ENCODE results near the gene PADI4.

Gene PADI4, protein sequence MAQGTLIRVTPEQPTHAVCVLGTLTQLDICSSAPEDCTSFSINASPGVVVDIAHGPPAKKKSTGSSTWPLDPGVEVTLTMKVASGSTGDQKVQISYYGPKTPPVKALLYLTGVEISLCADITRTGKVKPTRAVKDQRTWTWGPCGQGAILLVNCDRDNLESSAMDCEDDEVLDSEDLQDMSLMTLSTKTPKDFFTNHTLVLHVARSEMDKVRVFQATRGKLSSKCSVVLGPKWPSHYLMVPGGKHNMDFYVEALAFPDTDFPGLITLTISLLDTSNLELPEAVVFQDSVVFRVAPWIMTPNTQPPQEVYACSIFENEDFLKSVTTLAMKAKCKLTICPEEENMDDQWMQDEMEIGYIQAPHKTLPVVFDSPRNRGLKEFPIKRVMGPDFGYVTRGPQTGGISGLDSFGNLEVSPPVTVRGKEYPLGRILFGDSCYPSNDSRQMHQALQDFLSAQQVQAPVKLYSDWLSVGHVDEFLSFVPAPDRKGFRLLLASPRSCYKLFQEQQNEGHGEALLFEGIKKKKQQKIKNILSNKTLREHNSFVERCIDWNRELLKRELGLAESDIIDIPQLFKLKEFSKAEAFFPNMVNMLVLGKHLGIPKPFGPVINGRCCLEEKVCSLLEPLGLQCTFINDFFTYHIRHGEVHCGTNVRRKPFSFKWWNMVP

DNA sequence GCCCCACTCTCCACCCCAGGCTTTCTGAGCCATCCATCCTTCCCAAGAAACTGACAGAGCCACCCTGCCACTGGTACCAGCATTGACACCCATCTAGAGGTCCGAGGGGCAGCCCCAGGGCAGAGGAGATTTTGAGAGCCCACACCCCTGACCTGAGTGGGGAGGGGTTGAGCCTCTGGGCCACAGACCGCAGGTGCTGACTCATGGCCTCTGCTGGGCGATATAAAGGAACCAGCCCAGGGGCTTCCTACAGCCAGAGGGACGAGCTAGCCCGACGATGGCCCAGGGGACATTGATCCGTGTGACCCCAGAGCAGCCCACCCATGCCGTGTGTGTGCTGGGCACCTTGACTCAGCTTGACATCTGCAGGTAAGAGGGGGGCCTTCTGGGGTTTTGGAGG lies at the start of gene PADI4:
Gene PADI4 (plus strand): TSS at position 252 of the 400 bp plus-strand sequence. CDS start 26 bp downstream, at position 278.
- no peak for DNase-seq (ENCODE audit: low read depth)

DNA sequence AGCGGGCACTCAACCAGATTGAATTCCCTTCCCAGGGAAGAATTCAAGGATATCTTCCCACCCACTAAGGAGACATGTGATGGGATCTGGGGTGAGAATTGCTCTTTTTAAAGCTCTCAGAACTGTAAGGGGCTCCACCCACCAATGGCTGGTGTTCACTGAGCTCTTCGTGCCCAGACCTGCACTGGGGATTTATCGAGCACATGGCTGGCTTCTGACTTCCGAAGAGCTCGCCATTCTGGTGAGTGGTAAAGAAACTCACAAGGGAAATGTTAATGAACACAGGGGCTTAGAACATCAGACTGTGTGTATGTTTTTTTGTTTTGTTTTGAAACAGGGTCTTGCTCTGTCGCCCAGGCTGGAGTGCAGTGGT lies 49.3 kb upstream of the PADI4 start:
- no peak for DNase-seq (ENCODE audit: low read depth)

DNA sequence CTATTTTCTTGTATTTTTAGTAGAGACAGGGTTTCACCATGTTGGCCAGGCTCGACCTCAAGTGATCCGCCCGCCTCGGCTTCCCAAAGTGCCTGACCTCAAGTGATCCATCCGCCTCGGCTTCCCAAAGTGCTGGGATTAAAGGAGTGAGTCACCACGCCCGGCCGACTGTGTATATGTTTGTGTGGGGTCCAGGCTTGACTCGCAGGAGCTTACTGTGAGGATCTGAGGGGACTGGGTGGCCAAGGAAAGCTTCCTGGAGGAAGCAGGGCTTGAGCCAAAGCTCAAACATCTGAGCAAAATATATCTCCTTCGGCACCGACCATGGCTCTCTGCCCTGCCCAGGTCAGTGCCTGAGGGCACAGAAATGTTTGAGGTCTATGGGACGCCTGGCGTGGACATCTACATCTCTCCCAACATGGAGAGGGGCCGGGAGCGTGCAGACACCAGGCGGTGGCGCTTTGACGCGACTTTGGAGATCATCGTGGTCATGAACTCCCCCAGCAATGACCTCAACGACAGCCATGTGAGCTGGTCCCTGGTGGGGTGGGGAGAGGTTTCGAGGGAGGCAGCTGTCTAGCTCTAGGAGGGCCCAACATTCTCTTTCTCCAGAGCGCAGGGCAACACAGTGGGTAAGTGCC lies 48.6 kb upstream of the PADI4 start:
- DNase-seq (ENCODE audit: low read depth): no peak

DNA sequence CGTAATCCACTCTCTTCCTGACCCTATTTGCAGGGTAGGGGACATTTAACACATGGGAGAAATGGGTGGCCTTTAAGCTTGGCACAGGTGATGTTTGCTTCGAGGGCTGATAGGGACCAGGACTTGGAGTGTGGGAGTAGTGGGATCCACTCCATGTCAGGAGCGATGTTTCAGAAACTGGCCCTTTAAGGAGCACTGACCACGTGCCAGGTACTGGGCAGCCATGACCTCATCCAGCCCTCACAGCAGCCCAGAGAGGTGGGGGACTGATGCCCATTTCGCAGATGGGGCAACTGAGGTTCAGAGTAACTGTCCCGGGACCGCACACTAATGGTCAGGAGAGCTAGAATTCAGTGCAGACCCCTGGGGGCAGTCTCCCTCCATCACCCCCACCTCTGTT lies 47.7 kb upstream of the PADI4 start:
- no peak for DNase-seq (ENCODE audit: low read depth)

DNA sequence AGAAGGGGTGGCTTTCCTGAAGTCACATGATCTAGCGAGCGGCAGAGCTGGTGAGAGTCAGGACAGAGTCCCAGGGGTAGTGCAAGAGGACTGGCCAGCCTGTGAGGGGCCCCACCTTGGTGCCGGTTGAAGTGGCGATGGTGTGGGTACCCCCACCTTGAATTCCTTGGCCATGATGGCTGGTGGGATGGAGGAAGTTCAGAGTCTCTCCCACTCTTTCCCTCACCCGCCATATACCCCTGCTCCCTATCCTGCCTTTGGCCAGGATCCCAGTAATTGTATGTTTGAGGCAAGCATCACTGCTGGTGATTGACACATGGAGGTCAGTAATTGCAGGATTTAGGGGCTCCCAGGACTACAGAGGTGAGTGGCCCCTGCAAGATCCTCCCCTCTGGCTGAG lies 47.3 kb upstream of the PADI4 start:
- no peak for DNase-seq (ENCODE audit: low read depth)

DNA sequence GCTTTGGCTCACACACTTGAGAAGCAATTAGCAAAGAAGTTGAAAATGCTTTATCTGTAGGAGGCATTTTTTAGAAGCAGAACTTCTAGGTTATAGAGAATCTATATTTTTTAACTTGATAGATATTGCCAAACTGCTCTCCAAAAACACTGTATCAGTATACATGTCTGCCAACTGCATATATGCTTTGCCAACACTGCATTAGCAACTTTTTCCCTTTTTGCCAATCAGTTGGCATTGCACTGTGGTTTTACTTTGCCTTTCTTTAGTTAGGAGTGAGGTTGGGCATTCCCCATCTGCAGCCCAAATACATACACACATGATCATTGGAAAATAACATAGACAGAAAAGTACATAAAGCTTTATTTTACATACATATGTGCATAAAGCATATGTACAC lies 44.1 kb upstream of the PADI4 start:
- DNase-seq (ENCODE audit: low read depth): no peak

DNA sequence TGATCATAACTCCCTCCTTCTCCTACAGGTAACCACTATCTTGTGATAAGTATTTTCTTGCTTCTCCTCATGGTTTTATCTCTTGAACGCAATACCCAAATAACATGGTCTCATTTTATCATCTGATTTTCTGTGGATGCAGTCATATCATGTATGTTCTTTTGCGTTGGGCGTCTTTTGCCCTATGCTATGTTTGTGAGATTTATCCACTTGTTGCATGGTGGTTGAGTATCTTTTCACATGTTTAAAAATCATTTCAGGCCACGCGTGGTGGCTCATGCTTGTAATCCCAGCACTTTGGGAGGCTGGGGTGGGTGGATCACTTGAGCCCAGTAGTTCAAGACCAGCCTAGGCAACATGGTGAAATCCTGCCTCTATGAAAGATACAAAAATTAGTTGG lies 43.5 kb upstream of the PADI4 start:
- DNase-seq (ENCODE audit: low read depth): no peak

DNA sequence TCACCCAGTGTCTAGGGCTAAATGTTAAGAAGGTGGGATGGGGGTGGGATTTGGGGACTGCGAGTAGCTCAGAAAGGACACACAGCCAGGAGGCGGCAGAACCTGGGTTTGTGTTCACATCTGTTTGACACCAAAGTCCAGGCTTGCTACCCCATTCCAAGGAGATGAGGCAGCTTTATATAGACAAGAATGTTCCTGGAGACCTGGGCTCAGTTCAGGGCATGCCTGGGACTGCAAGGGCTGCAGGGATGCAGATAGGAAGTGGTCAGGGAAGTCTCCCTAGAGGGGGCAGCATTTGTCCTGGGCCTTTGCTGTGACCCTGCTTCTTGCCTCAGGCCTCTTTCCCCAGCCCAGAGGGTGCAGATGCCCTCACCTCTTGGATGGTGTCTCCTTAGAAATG lies 42.8 kb upstream of the PADI4 start:
- no peak for DNase-seq (ENCODE audit: low read depth)

DNA sequence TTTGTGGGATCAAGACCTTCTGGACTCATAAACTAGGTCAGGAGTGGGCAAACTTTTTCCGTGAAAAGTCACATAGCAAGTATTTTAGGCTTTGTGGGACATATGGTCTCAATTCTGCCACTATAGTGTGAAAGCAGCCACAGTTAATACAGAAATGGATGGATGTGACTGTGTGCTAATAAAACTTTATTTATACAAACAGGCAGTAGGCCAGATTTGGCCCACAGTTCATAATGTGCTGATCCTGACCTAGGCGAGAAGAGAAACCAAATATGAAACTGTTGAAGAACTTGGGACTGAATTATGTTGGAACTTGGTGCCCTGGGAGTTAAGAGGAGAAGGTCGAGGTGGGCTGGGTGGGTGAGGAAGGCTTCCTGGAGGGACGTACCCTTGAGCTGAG lies 42.0 kb upstream of the PADI4 start:
- no peak for DNase-seq (ENCODE audit: low read depth)

DNA sequence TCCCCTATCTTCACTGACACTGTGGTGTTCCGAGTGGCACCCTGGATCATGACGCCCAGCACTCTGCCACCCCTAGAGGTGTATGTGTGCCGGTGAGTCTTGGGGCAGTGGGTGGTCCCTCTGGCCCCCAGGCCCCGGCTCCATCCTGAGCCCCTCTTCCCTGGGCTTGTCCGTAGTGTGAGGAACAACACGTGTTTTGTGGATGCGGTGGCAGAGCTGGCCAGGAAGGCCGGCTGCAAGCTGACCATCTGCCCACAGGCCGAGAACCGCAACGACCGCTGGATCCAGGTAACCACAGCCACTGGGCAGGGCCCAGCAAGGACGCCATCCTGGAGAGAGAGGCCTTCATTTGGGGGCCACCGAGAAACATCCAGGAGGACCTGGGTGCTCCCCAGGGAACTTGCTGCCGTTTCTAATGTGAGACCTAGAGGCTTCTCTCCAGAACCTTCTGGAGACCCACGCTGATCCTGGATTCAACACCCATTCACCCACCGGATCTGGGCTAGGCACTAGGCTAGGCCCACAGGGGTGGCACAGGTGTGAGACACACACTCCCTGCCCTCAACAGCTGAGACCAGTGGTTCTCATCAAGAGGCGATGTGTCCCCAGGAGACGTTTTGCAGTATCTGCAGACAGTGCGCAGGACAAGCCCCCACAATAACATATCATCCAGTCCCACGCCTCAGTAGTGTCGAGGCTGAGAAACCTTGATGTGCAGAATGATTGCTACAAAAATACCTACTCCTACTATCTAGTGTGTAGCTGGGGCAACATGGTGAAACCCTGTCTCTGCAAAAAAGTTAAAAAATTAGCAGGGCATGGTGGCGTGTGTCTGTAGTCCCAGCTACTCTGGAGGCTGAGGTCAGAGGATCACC lies 36.9 kb upstream of the PADI4 start:
- DNase-seq (ENCODE audit: low read depth): no peak

DNA sequence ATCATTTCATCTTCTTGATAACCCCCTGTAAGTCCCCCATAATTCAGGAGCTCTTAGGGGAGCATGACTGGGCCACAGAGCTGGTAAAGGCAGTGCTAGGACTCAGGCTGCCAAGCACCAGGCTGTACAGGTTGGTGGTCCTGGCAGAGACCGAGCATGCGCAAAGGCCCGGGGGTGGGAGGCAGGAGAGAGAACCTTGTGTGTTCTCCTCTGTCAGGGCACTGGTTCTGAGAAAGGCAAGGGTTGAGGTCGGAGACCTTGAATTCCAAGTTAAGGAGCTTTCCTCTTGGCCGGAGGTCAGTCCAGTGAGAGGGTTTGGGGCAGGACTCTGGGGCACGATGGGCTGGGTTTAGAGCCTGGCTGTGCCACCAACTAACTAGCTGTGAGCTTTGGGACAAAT lies 35.9 kb upstream of the PADI4 start:
- no peak for DNase-seq (ENCODE audit: low read depth)

DNA sequence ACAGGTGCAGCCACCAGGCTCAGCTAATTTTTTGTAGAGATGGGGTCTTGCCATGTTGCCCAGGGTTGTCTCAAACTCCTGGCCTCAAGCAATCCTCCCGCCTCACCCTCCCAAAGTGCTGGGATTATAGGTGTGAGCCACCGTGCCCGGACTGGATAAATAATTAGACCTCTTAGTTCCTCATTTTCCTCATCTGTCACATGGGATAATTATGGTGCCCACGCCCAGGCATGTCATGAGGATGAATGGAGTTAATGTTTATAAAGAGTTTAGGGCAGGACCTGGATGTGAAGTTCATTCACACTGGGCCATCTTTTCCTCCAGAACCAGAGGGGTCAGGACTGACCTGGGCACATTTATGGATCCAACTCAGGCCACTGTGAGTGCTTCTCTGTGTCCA lies 35.4 kb upstream of the PADI4 start:
- no peak for DNase-seq (ENCODE audit: low read depth)

DNA sequence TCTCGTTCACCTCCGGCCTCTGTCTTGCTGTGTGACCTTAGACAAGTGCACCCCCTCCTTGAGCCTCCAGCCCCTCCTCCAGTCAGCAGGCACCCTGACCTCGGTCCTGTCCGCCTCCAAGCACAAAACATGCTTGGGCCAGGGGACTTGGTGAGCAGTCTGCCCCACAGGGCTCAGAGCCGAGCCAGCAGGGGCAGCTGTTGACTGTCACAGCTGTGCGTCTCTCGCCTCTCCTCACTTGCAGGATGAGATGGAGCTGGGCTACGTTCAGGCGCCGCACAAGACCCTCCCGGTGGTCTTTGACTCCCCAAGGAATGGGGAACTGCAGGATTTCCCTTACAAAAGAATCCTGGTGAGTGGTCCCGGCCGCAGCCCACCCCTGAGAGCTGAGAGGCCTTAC lies 34.9 kb upstream of the PADI4 start:
- no peak for DNase-seq (ENCODE audit: low read depth)

DNA sequence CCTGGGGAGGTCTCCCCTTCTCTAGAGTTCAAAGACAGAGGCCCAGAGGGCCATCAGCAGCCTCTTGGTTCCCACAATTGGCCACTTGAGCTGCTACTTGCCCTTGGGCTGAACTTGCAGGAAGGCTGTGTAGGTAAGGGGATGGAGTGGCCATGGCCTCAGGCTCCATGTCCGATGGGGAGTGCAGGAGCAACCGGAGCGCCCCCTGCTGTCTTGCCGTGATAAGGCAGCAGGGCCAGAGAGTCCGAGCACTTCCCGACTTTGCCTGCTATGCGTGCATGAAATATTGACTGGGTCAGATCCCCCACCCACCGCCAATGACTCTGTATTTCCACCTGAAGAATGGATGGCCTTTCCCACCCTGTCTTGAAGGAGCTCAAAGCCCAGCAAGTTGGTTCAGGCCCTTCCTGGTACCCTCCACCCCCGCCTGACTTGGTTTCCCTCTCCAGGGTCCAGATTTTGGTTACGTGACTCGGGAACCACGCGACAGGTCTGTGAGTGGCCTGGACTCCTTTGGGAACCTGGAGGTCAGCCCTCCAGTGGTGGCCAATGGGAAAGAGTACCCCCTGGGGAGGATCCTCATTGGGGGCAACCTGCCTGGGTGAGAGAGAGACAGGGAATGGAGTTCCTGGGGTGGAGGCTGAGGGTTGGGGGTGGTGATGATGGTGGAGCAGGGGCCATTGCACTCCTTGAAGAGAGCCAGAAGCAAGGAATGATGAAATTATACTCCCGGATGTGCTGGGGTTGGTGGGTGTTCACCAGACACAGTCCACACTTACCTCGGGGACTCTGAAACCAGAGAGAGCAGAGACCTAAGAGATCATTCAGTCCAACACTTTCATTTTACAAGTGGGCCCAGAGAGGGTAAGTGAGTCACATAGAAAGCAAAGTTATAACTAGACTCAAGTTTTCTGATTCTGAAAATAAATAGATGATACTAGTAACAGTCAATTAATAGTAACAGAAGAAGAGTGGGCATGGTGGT lies 33.5 kb upstream of the PADI4 start:
- DNase-seq (ENCODE audit: low read depth): no peak

DNA sequence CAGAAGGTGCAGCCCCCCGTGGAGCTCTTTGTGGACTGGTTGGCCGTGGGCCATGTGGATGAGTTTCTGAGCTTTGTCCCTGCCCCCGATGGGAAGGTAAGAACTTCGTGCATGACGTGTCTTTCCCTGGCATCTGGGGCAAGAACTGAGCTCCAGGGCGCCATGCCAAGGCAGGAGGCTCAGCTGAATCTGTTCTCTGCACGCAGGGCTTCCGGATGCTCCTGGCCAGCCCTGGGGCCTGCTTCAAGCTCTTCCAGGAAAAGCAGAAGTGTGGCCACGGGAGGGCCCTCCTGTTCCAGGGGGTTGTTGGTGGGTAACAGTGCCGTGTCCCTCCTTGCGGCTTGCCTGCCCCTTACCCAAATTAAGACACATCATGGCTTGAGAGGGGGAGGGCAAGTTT lies 31.4 kb upstream of the PADI4 start:
- no peak for DNase-seq (ENCODE audit: low read depth)

DNA sequence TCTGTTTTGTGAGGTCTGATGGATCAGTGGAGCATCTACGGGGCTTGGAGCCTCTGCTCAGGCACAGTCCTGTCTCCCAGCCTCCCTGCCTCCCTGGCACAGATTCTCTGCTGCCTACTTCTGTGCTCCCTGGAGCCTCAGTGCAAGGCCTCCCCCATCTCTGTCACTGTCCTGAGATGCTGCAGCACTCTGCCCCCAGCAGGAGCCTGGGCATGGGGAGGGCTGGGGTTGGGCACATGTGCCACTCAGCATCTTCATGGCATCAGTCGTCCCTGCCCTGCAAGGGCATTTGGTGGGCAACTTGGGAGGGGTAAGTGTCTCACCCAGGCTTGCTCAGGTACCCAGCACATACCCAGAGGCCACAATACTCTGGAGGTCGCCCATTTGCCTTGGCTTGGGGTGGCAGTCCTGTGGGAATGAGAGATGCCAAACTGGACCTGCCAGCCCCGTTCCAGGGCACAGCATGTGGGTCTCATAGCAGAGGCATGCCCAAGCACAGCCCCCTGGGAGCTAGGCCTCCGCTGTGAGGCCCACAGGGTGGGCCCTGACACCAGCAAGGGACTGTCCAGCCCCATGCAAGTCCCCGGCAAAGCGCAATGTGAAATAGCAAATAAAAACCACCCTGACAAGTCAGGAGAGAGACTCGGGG lies 30.4 kb upstream of the PADI4 start:
- DNase-seq (ENCODE audit: low read depth): no peak

DNA sequence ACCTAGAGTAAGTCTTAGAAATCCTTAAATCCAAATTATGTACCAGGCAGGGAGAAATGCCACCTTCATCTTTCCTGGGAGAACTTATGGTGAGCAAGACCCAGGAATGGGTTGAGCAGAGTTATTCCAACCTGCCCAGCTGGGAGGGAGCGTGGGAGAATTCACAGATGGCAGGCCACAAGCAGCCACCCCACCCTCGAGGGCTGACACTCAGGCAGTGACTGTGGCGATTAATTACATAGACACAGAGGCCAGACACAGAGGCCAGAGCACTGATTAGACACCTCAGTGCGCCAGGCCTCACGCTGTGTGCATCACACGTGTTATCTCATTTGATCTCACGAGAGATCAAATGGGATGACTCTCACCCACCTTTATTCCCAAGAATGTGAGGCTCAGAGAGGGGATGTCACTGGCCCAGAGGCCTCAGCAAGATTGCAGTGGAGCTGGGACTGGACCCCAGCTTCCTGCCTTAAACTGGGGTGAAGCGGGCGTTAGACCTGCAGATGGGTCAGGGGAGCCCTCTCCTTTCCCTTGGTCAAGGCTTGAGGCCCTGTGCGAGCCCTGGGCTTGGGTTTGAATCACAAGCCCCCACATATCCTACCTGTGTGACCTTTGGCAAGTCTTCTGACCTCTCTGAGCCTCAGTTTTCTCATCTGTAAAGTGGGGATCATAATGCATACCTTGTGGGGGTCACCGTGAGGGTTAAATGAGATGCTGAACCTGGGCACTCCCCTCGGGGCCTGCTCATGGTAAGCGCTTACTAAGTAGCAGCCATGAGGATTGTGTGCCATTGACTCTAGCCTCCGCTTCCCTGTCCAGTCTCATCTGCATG lies 28.8 kb upstream of the PADI4 start:
- DNase-seq (ENCODE audit: low read depth): no peak

DNA sequence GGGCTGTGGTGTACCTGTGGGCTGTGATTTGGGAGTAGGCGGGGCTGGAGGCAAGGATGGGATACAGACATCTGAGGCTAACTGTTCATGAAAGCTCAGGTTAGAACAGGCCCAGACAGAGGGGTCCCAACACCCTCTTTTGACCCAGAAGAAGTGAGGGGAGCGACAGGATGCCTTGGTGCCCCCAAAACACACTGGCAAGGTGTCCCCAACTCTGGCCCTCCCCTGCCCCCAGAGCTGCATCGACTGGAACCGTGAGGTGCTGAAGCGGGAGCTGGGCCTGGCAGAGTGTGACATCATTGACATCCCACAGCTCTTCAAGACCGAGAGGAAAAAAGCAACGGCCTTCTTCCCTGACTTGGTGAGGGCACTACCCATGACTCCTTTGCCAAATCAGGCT lies 27.6 kb upstream of the PADI4 start:
- DNase-seq (ENCODE audit: low read depth): no peak

DNA sequence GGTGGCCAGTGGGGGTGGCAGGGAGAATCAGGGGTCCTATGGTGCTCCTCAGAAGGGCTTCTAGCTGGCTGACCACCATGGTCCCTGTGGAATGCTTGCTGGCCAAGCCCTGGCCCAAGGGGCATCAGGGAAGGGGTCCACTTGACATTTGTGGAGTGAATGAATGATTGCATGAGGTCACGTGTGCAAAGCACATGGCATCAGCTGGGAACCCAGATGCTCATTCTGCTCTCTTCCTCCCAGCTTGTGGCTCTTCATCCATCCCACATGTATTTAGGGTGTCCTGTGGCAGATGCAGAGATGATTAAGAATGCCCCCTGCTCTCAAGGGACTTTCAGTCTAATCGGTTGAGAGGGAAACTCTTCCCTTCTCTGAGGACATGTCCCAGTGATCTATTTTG lies 27.1 kb upstream of the PADI4 start:
- no peak for DNase-seq (ENCODE audit: low read depth)

DNA sequence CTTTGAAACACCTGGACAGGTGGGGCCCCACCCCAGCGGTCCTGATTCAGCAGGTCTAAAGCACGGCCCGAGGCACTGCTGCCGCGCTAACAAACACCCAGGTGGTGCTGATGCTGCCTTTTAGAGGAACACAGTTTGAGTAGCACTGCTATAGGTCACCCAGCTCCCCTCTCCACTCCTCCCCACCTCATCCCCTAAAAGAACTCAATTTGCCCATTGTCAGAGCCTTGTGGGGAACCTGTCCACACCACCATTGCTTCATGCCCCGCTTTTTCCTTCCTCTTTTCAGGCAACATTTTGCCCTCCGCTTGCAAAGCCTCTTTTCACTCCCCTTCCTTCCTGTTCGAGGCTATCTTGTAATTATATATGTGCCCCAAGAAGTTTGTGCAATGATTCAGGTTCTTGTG lies 26.2 kb upstream of the PADI4 start:
- DNase-seq (ENCODE audit: low read depth): no peak

Data from fibroblast of the conjunctiva (primary cell).